Measurements from ENCODE around the gene DNMT1.

DNMT1 gene

GRCh38 chr19:10222201-10222890 lies 27.6 kb upstream of the DNMT1 start:
- WGBS, 2 experiments: 93 to 94% methylated on average over 14 of the region's 14 CpGs
- Histone ChIP-seq H3K36me3 (ENCODE audit: control insufficient read depth, insufficient read depth, low read length) (no peaks in the 10 kb centered on the region), H3K4me3 (ENCODE audit: insufficient read depth, low read depth, low read length) (no peak overlapping the region), H3K9me3 (ENCODE audit: control insufficient read depth, low read length) (no peaks in the 10 kb centered on the region), H3K27ac (ENCODE audit: insufficient read depth, low read depth, low read length, poor library complexity, severe bottlenecking) (no peak overlapping the region), H3K27me3 (ENCODE audit: control insufficient read depth, insufficient read depth, low read length, poor library complexity, severe bottlenecking) (no peaks in the 10 kb centered on the region), H3K4me1 (ENCODE audit: control insufficient read depth, insufficient read depth, low read length) (peaks cover 6% of the 10 kb centered on the region)

- H3K9me3 ChIP-seq (ENCODE audit: control insufficient read depth, low read length): no peaks in the 10 kb centered on the region
- no peaks in the 10 kb centered on the region for H3K4me1 ChIP-seq (ENCODE audit: control insufficient read depth, insufficient read depth, low read length)
- H3K4me3 ChIP-seq (ENCODE audit: insufficient read depth, low read depth, low read length): no peak overlapping the region
- no peaks in the 10 kb centered on the region for H3K36me3 ChIP-seq (ENCODE audit: control insufficient read depth, insufficient read depth, low read length)
- H3K27me3 ChIP-seq (ENCODE audit: control insufficient read depth, insufficient read depth, low read length, poor library complexity, severe bottlenecking): no peaks in the 10 kb centered on the region
- H3K27ac ChIP-seq (ENCODE audit: insufficient read depth, low read depth, low read length, poor library complexity, severe bottlenecking): no peak overlapping the region
- 92 to 93% methylated on average over 7 of the region's 7 CpGs for WGBS, 2 experiments
Measured at GRCh38 chr19:10220695-10221094, 25.9 kb upstream of the DNMT1 start.

DNA sequence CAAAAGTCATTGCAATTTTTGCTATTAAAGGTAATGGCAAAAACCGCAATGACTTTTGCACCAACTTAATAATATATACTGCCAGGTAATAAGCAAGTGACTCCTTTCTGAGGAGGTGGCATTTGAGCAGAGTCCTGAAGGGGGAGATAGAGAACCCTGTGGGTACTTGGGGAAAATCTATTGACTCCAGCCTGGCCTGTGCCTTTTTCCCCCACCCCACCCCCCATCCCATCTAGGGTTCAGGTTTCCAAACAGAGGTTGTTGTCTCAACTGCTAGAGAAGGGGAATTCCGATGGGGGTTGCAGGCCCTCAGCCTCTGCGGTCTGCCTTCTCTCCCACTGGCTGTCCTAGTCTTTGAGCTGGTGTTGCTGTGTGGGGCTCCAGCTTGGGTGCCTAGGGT lies 24.9 kb upstream of the DNMT1 start:
- Histone ChIP-seq H3K36me3 (ENCODE audit: control insufficient read depth, insufficient read depth, low read length) (no peaks in the 10 kb centered on the region), H3K27ac (ENCODE audit: insufficient read depth, low read depth, low read length, poor library complexity, severe bottlenecking) (no peak overlapping the region), H3K4me3 (ENCODE audit: insufficient read depth, low read depth, low read length) (no peak overlapping the region), H3K27me3 (ENCODE audit: control insufficient read depth, insufficient read depth, low read length, poor library complexity, severe bottlenecking) (no peaks in the 10 kb centered on the region), H3K4me1 (ENCODE audit: control insufficient read depth, insufficient read depth, low read length) (no peaks in the 10 kb centered on the region), H3K9me3 (ENCODE audit: control insufficient read depth, low read length) (no peaks in the 10 kb centered on the region)
- 46 to 56% methylated on average over 2 to 3 of the region's 3 CpGs for WGBS, 2 experiments

DNA sequence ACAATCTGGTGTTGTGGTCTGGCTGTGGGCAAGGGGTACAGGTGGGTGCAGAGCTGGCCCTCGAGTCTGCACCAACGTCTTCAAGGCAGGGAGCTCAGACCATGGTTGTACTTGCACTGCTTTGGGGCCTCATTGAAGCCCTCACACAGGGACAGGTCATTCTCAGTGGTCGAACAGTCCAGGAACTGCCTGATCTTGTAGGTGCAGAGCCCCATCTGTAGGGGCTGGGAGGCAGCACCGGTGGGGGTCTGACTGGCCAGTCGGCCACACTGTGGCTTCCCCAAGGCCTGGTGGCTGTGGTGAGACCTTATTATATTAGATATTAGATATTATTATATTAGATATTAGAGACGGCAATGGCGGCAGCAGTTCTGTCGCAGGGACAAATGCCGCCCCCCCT lies 22.3 kb upstream of the DNMT1 start:
- Histone ChIP-seq H3K4me3 (ENCODE audit: insufficient read depth, low read depth, low read length) (no peak overlapping the region), H3K36me3 (ENCODE audit: control insufficient read depth, insufficient read depth, low read length) (no peaks in the 10 kb centered on the region), H3K27me3 (ENCODE audit: control insufficient read depth, insufficient read depth, low read length, poor library complexity, severe bottlenecking) (no peaks in the 10 kb centered on the region), H3K9me3 (ENCODE audit: control insufficient read depth, low read length) (no peaks in the 10 kb centered on the region), H3K4me1 (ENCODE audit: control insufficient read depth, insufficient read depth, low read length) (no peaks in the 10 kb centered on the region), H3K27ac (ENCODE audit: insufficient read depth, low read depth, low read length, poor library complexity, severe bottlenecking) (no peak overlapping the region)
- 90 to 92% methylated on average over 9 of the region's 9 CpGs for WGBS, 2 experiments

GRCh38 chr19:10214784-10215183 lies 20.0 kb upstream of the DNMT1 start:
- Histone ChIP-seq H3K27ac (ENCODE audit: insufficient read depth, low read depth, low read length, poor library complexity, severe bottlenecking) (no peak overlapping the region), H3K9me3 (ENCODE audit: control insufficient read depth, low read length) (no peaks in the 10 kb centered on the region), H3K4me1 (ENCODE audit: control insufficient read depth, insufficient read depth, low read length) (no peaks in the 10 kb centered on the region), H3K36me3 (ENCODE audit: control insufficient read depth, insufficient read depth, low read length) (no peaks in the 10 kb centered on the region), H3K4me3 (ENCODE audit: insufficient read depth, low read depth, low read length) (no peak overlapping the region), H3K27me3 (ENCODE audit: control insufficient read depth, insufficient read depth, low read length, poor library complexity, severe bottlenecking) (no peaks in the 10 kb centered on the region)
- 85 to 89% methylated on average over 5 of the region's 5 CpGs for WGBS, 2 experiments

DNA sequence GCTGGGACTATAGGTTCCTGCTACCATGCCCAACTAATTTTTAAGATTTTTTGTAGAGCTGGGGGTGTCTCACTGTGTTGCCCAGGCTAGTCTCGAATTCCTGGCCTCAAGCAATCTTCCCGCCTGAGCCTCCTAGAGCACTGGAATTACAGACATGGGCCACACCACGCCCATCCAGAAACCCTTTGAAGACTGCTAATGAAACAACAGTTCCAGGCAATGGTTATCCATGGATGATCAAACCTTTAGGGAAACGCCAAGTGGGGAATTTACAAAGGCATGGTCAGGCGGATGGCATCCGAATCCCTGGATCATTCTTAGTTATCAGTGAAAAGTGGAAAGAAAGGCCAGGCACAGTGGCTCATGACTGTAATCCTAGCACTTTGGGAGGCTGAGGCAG lies 16.9 kb upstream of the DNMT1 start:
- H3K27ac ChIP-seq (ENCODE audit: insufficient read depth, low read depth, low read length, poor library complexity, severe bottlenecking): no peak overlapping the region
- no peaks in the 10 kb centered on the region for H3K36me3 ChIP-seq (ENCODE audit: control insufficient read depth, insufficient read depth, low read length)
- no peak overlapping the region for H3K4me3 ChIP-seq (ENCODE audit: insufficient read depth, low read depth, low read length)
- H3K9me3 ChIP-seq (ENCODE audit: control insufficient read depth, low read length): no peaks in the 10 kb centered on the region
- no peaks in the 10 kb centered on the region for H3K27me3 ChIP-seq (ENCODE audit: control insufficient read depth, insufficient read depth, low read length, poor library complexity, severe bottlenecking)
- no peaks in the 10 kb centered on the region for H3K4me1 ChIP-seq (ENCODE audit: control insufficient read depth, insufficient read depth, low read length)
- WGBS, 2 experiments: 88 to 94% methylated on average over 6 of the region's 6 CpGs

GRCh38 chr19:10211061-10211460 lies 16.3 kb upstream of the DNMT1 start:
- Histone ChIP-seq H3K4me1 (ENCODE audit: control insufficient read depth, insufficient read depth, low read length) (no peaks in the 10 kb centered on the region), H3K9me3 (ENCODE audit: control insufficient read depth, low read length) (no peaks in the 10 kb centered on the region), H3K27ac (ENCODE audit: insufficient read depth, low read depth, low read length, poor library complexity, severe bottlenecking) (no peak overlapping the region), H3K4me3 (ENCODE audit: insufficient read depth, low read depth, low read length) (no peak overlapping the region), H3K36me3 (ENCODE audit: control insufficient read depth, insufficient read depth, low read length) (no peaks in the 10 kb centered on the region), H3K27me3 (ENCODE audit: control insufficient read depth, insufficient read depth, low read length, poor library complexity, severe bottlenecking) (no peaks in the 10 kb centered on the region)
- WGBS, 2 experiments: 95 to 97% methylated on average over 2 to 4 of the region's 4 CpGs

- 59 to 74% methylated on average over 4 of the region's 4 CpGs for WGBS, 2 experiments
- no peak overlapping the region for H3K27ac ChIP-seq (ENCODE audit: insufficient read depth, low read depth, low read length, poor library complexity, severe bottlenecking)
- no peaks in the 10 kb centered on the region for H3K4me1 ChIP-seq (ENCODE audit: control insufficient read depth, insufficient read depth, low read length)
- no peaks in the 10 kb centered on the region for H3K36me3 ChIP-seq (ENCODE audit: control insufficient read depth, insufficient read depth, low read length)
- H3K4me3 ChIP-seq (ENCODE audit: insufficient read depth, low read depth, low read length): no peak overlapping the region
- H3K9me3 ChIP-seq (ENCODE audit: control insufficient read depth, low read length): no peaks in the 10 kb centered on the region
- H3K27me3 ChIP-seq (ENCODE audit: control insufficient read depth, insufficient read depth, low read length, poor library complexity, severe bottlenecking): no peaks in the 10 kb centered on the region
Measured at GRCh38 chr19:10209315-10209714, 14.6 kb upstream of the DNMT1 start.

GRCh38 chr19:10207026-10207425 lies 12.3 kb upstream of the DNMT1 start:
- Histone ChIP-seq H3K27me3 (ENCODE audit: control insufficient read depth, insufficient read depth, low read length, poor library complexity, severe bottlenecking) (no peaks in the 10 kb centered on the region), H3K4me3 (ENCODE audit: insufficient read depth, low read depth, low read length) (no peak overlapping the region), H3K36me3 (ENCODE audit: control insufficient read depth, insufficient read depth, low read length) (no peaks in the 10 kb centered on the region), H3K27ac (ENCODE audit: insufficient read depth, low read depth, low read length, poor library complexity, severe bottlenecking) (no peak overlapping the region), H3K4me1 (ENCODE audit: control insufficient read depth, insufficient read depth, low read length) (no peaks in the 10 kb centered on the region), H3K9me3 (ENCODE audit: control insufficient read depth, low read length) (no peaks in the 10 kb centered on the region)
- WGBS, 2 experiments: 95 to 97% methylated on average over 1 of the region's 1 CpG

DNA sequence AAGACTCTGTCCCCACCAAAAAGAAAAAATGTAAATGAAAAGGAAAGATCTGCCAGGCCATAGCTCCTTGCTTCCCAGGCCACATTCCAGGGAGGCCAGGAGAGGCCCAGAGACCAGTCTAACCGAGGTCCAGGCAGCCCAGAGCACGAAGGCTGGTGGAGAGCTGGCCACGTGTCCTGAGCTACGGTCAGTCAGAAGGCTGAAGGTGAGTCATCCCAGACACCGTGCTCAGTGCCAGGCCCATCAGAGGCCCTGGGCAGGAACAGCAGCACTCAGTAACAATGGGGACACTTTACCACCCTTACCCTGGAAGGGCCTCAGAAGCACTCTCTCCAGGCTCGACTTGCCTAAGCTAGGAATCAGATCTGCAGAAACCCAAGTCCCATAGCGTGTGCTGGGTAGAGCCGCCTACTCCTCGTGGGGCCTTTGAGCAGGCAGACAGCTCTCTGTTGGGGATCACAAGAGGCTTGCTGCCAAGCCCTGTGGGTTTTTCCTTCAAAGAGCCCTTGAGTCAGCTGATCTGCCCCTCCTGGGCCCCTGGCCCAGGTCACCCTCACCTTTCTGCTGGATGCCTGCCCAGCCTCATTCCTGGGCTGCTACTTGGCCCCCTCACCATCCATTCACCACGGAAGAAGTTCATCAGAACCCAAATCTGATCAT lies 11.6 kb upstream of the DNMT1 start:
- no peaks in the 10 kb centered on the region for H3K4me1 ChIP-seq (ENCODE audit: control insufficient read depth, insufficient read depth, low read length)
- no peaks in the 10 kb centered on the region for H3K36me3 ChIP-seq (ENCODE audit: control insufficient read depth, insufficient read depth, low read length)
- H3K27ac ChIP-seq (ENCODE audit: insufficient read depth, low read depth, low read length, poor library complexity, severe bottlenecking): no peak overlapping the region
- no peaks in the 10 kb centered on the region for H3K9me3 ChIP-seq (ENCODE audit: control insufficient read depth, low read length)
- 89% methylated on average over 10 of the region's 10 CpGs for WGBS, 2 experiments
- no peaks in the 10 kb centered on the region for H3K27me3 ChIP-seq (ENCODE audit: control insufficient read depth, insufficient read depth, low read length, poor library complexity, severe bottlenecking)
- H3K4me3 ChIP-seq (ENCODE audit: insufficient read depth, low read depth, low read length): no peak overlapping the region
